ENCODE results near the gene BIRC6. TPM values are rescaled to one million over a fixed set of nuclear protein-coding genes. Genes with fewer than 3 reads are reported as not detected.
A peak's percentile ranks its signal among the peaks of the same experiment; 100 is the strongest.

The BIRC6 gene
- total and polyA plus RNA-seq, 2 of the 4 experiments (the other 2 are of a cell fraction) = 26.5 to 316 TPM

GRCh38 chr2:32632089-32632488 is 275.3 kb downstream of the BIRC6 start:
- Histone ChIP-seq H3K4ac (ENCODE audit: low read depth, low read length) (no peak overlapping the region), H2BK15ac (ENCODE audit: low read depth, low read length) (no peak overlapping the region), H3K18ac (ENCODE audit: low read depth, low read length) (no peak overlapping the region), H3K9ac (ENCODE audit: low read depth, low read length) (no peak overlapping the region), H3K4me3 (ENCODE audit: insufficient read depth, low read depth, low read length) (no peak overlapping the region), H4K8ac (ENCODE audit: low read depth in 2 of 2, low read length in 2 of 2) (no peak overlapping the region), H4K20me1 (ENCODE audit: insufficient read depth, low read length) (no peaks in the 10 kb centered on the region), H2AK5ac (ENCODE audit: low read depth, low read length) (no peak overlapping the region), H3K14ac (replicated peaks; ENCODE audit: low read depth, low read length) (no peak overlapping the region), H2AK9ac (replicated peaks; ENCODE audit: low read depth, low read length, poor library complexity) (no peak overlapping the region), H2BK20ac (ENCODE audit: low read depth, low read length) (no peak overlapping the region), H2AFZ (replicated peaks; ENCODE audit: low read length, poor library complexity) (no peak overlapping the region), H4K5ac (ENCODE audit: low read depth, low read length) (no peak overlapping the region), H3K4me1 (ENCODE audit: control insufficient read depth, insufficient read depth, low read length) (no peaks in the 10 kb centered on the region), H3K27me3 (ENCODE audit: control insufficient read depth, insufficient read depth, low read length) (no peaks in the 10 kb centered on the region), H2BK120ac (ENCODE audit: low read depth, low read length) (no peak overlapping the region), H3K23ac (ENCODE audit: low read depth, low read length) (no peak overlapping the region), H3K27ac (ENCODE audit: insufficient read depth, low read length) (no peak overlapping the region), H3K9me1 (ENCODE audit: insufficient read depth, low read length) (peaks cover 5% of the 10 kb centered on the region), H3K79me1 (ENCODE audit: low read depth in 1 of 2, low read length in 2 of 2) (peaks cover 9 to 28% of the 10 kb centered on the region in 2 experiments), H3K56ac (ENCODE audit: extremely low read depth, insufficient read depth, low read length) (no peak overlapping the region), H2BK5ac (ENCODE audit: low read depth, low read length, poor library complexity, severe bottlenecking) (no peak overlapping the region), H3K9me3 (ENCODE audit: control insufficient read depth, insufficient read depth, low read length) (no peaks in the 10 kb centered on the region), H4K91ac (ENCODE audit: insufficient read depth, low read depth, low read length) (no peak overlapping the region), H3K36me3 (ENCODE audit: control insufficient read depth, insufficient read depth, low read length) (peaks cover 11% of the 10 kb centered on the region), H3K4me2 (ENCODE audit: low read depth, low read length) (no peak overlapping the region)
- ChIA-PET POLR2A (ENCODE audit: unreplicated experiment) (no interaction called here), CTCF (no interaction called here)
- ATAC-seq (ENCODE audit: low read depth) (no peak), DNase-seq (peak; percentile 63)
- no peak for TF ChIP-seq BHLHE40 (IDR thresholded peaks at IDR 0.05; ENCODE audit: low read depth, low read length)
- TF ChIP-seq FOS (IDR thresholded peaks at IDR 0.05; ENCODE audit: low read depth, low read length) = 0 out of 2 replicates have a peak, but pooled peaks have one; percentile 40
- in situ Hi-C loops (cut with MboI; ENCODE audit: low sequenced_read_pairs) = no loop called here
- dilution Hi-C loops (cut with HindIII; ENCODE audit: low sequenced_read_pairs, unreplicated experiment) = no loop called here
- intact Hi-C loops (cut with micrococcal nuclease) = no loop called here
- no CpG with 5 or more reads among the region's 5 CpGs for WGBS, 2 experiments (ENCODE audit: extremely low coverage in 2 of 2, insufficient read length in 1 of 2)
- no TSS peak for BruUV-seq (replicated peaks)
